ENCODE results near the gene PPFIA3.

DNA sequence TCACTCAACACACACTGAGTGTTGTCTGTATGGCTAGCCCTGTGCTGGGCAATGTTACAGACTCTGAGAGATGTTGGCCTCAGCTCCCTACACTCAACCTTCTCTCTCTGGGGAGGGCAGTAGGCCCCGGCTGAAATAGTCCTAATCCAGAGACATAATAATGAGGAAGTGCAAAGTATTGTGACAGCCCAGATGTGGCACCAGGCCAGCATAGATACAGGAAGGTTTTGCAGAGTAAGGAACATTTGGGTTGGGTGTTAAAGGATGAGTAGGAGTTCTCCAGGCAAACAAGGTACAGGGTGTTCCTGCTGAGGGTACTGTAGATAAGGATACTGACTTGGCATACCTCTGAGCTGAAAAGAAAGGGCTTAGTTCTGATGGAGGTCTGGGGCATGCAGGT is 2.8 kb upstream of the PPFIA3 start:
- TF ChIP-seq, protein P1, sequence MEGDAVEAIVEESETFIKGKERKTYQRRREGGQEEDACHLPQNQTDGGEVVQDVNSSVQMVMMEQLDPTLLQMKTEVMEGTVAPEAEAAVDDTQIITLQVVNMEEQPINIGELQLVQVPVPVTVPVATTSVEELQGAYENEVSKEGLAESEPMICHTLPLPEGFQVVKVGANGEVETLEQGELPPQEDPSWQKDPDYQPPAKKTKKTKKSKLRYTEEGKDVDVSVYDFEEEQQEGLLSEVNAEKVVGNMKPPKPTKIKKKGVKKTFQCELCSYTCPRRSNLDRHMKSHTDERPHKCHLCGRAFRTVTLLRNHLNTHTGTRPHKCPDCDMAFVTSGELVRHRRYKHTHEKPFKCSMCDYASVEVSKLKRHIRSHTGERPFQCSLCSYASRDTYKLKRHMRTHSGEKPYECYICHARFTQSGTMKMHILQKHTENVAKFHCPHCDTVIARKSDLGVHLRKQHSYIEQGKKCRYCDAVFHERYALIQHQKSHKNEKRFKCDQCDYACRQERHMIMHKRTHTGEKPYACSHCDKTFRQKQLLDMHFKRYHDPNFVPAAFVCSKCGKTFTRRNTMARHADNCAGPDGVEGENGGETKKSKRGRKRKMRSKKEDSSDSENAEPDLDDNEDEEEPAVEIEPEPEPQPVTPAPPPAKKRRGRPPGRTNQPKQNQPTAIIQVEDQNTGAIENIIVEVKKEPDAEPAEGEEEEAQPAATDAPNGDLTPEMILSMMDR (IDR thresholded peaks at IDR 0.05), result no peak
- TF ChIP-seq POLR2A (IDR thresholded peaks at IDR 0.05), result no peak
